Neuron (in vitro differentiated cells): Measurements from ENCODE around the gene ZNF384.
A peak's percentile ranks its signal among the peaks of the same experiment; 100 is the strongest.

Source experiments
- H2AFZ ChIP-seq: one replicate; pipeline ENCODE4 v1.6.1; 2013; ENCODE audit warnings: low read depth, mild to moderate bottlenecking, inconsistent platforms, low read length, moderate library complexity
- H3K27me3 ChIP-seq: one replicate; pipeline ENCODE4 v1.6.1; 2013; ENCODE audit warnings: low read length; ENCODE audit not compliant: insufficient read depth
- H3K36me3 ChIP-seq: one replicate; pipeline ENCODE4 v1.6.1; 2013; ENCODE audit warnings: low read length; ENCODE audit not compliant: insufficient read depth
- H3K4me1 ChIP-seq: one replicate; pipeline ENCODE4 v1.6.1; 2013; ENCODE audit warnings: low read length; ENCODE audit not compliant: insufficient read depth
- H3K4me3 ChIP-seq: 2 replicates; pipeline ENCODE4 v1.5.1; 2013; ENCODE audit warnings: mild to moderate bottlenecking, low read length, moderate library complexity
- H3K9me3 ChIP-seq: one replicate; pipeline ENCODE4 v1.6.1; 2013; ENCODE audit warnings: low read length

The ZNF384 gene

GRCh38 chr12:6695313-6696045, 6.3 kb upstream of the ZNF384 start:
- peaks cover 18% of the 10 kb centered on the region for H3K4me1 ChIP-seq
- no peaks in the 10 kb centered on the region for H3K27me3 ChIP-seq
- H2AFZ ChIP-seq, result no peak overlapping the region
- no peaks in the 10 kb centered on the region for H3K9me3 ChIP-seq
- H3K4me3 ChIP-seq, result no peak overlapping the region
- peaks cover 2% of the 10 kb centered on the region for H3K36me3 ChIP-seq

- H3K4me1 ChIP-seq, result peaks cover 22% of the 10 kb centered on the region
- H3K27me3 ChIP-seq, result no peaks in the 10 kb centered on the region
- H3K9me3 ChIP-seq, result no peaks in the 10 kb centered on the region
- H2AFZ ChIP-seq, result no peak overlapping the region
- no peak overlapping the region for H3K4me3 ChIP-seq
- peaks cover 2% of the 10 kb centered on the region for H3K36me3 ChIP-seq
These were observed 5.5 kb upstream of the ZNF384 start for GRCh38 chr12:6694701-6695100.

GRCh38 chr12:6693832-6694355, 4.7 kb upstream of the ZNF384 start:
- H3K4me3 ChIP-seq, result no peak overlapping the region
- peaks cover 17% of the 10 kb centered on the region for H3K4me1 ChIP-seq
- no peaks in the 10 kb centered on the region for H3K27me3 ChIP-seq
- H2AFZ ChIP-seq, result no peak overlapping the region
- no peaks in the 10 kb centered on the region for H3K9me3 ChIP-seq
- peaks cover 2% of the 10 kb centered on the region for H3K36me3 ChIP-seq

- no peak overlapping the region for H3K4me3 ChIP-seq
- H3K9me3 ChIP-seq, result no peaks in the 10 kb centered on the region
- peaks cover 22% of the 10 kb centered on the region for H3K4me1 ChIP-seq
- no peak overlapping the region for H2AFZ ChIP-seq
- no peaks in the 10 kb centered on the region for H3K27me3 ChIP-seq
- H3K36me3 ChIP-seq, result peaks cover 2% of the 10 kb centered on the region
These were observed 3.7 kb upstream of the ZNF384 start for GRCh38 chr12:6692888-6693287.

GRCh38 chr12:6691473-6691872, 2.3 kb upstream of the ZNF384 start:
- Histone ChIP-seq H3K4me1 (peaks cover 35% of the 10 kb centered on the region), H3K36me3 (peaks cover 10% of the 10 kb centered on the region), H3K4me3 (no peak overlapping the region), H3K9me3 (no peaks in the 10 kb centered on the region), H3K27me3 (no peaks in the 10 kb centered on the region), H2AFZ (no peak overlapping the region)

- Histone ChIP-seq H3K9me3 (no peaks in the 10 kb centered on the region), H3K36me3 (peaks cover 15% of the 10 kb centered on the region), H3K4me3 (peak overlapping the region; percentile 89), H2AFZ (peak overlapping the region; percentile 37), H3K27me3 (no peaks in the 10 kb centered on the region), H3K4me1 (peaks cover 35% of the 10 kb centered on the region)
These were observed 604 bp downstream of the ZNF384 start for GRCh38 chr12:6688543-6688998.

GRCh38 chr12:6685814-6686213, 3.4 kb downstream of the ZNF384 start:
- peaks cover 22% of the 10 kb centered on the region for H3K4me1 ChIP-seq
- peaks cover 27% of the 10 kb centered on the region for H3K36me3 ChIP-seq
- no peaks in the 10 kb centered on the region for H3K27me3 ChIP-seq
- no peak overlapping the region for H2AFZ ChIP-seq
- H3K4me3 ChIP-seq, result no peak overlapping the region
- no peaks in the 10 kb centered on the region for H3K9me3 ChIP-seq

- Histone ChIP-seq H3K4me1 (peaks cover 18% of the 10 kb centered on the region), H3K36me3 (peaks cover 34% of the 10 kb centered on the region), H2AFZ (no peak overlapping the region), H3K27me3 (no peaks in the 10 kb centered on the region), H3K9me3 (no peaks in the 10 kb centered on the region), H3K4me3 (no peak overlapping the region)
These were observed 4.6 kb downstream of the ZNF384 start for GRCh38 chr12:6684609-6685008.

GRCh38 chr12:6676962-6677361, 12.2 kb downstream of the ZNF384 start:
- no peaks in the 10 kb centered on the region for H3K9me3 ChIP-seq
- H3K27me3 ChIP-seq, result no peaks in the 10 kb centered on the region
- peaks cover 84% of the 10 kb centered on the region for H3K36me3 ChIP-seq
- H3K4me1 ChIP-seq, result no peaks in the 10 kb centered on the region
- H2AFZ ChIP-seq, result no peak overlapping the region
- no peak overlapping the region for H3K4me3 ChIP-seq

GRCh38 chr12:6672143-6672542, 17.0 kb downstream of the ZNF384 start:
- Histone ChIP-seq H3K36me3 (peaks cover 93% of the 10 kb centered on the region), H3K4me3 (no peak overlapping the region), H2AFZ (no peak overlapping the region), H3K27me3 (no peaks in the 10 kb centered on the region), H3K4me1 (no peaks in the 10 kb centered on the region), H3K9me3 (no peaks in the 10 kb centered on the region)

- Histone ChIP-seq H3K27me3 (no peaks in the 10 kb centered on the region), H3K36me3 (peaks cover 62% of the 10 kb centered on the region), H2AFZ (no peak overlapping the region), H3K9me3 (no peaks in the 10 kb centered on the region), H3K4me1 (peaks cover 4% of the 10 kb centered on the region), H3K4me3 (no peak overlapping the region)
These were observed 21.5 kb downstream of the ZNF384 start for GRCh38 chr12:6667559-6668210.

- Histone ChIP-seq H3K4me1 (peaks cover 13% of the 10 kb centered on the region), H3K9me3 (no peaks in the 10 kb centered on the region), H2AFZ (no peak overlapping the region), H3K36me3 (peaks cover 47% of the 10 kb centered on the region), H3K4me3 (no peak overlapping the region), H3K27me3 (no peaks in the 10 kb centered on the region)
These were observed 23.0 kb downstream of the ZNF384 start for GRCh38 chr12:6666211-6666610.

- no peak overlapping the region for H2AFZ ChIP-seq
- no peaks in the 10 kb centered on the region for H3K9me3 ChIP-seq
- peaks cover 34% of the 10 kb centered on the region for H3K36me3 ChIP-seq
- no peak overlapping the region for H3K4me3 ChIP-seq
- peaks cover 13% of the 10 kb centered on the region for H3K4me1 ChIP-seq
- H3K27me3 ChIP-seq, result no peaks in the 10 kb centered on the region
These were observed 24.3 kb downstream of the ZNF384 start for GRCh38 chr12:6664902-6665301.
